ENCODE data around the gene NBAS. TPM values are rescaled to one million over a fixed set of nuclear protein-coding genes. Genes with fewer than 3 reads are reported as not detected.

The NBAS gene
- total and polyA plus RNA-seq, 2 donors (not counting 1 experiment from before 2014, with no cell fraction given): 27.0 to 124 TPM

DNA sequence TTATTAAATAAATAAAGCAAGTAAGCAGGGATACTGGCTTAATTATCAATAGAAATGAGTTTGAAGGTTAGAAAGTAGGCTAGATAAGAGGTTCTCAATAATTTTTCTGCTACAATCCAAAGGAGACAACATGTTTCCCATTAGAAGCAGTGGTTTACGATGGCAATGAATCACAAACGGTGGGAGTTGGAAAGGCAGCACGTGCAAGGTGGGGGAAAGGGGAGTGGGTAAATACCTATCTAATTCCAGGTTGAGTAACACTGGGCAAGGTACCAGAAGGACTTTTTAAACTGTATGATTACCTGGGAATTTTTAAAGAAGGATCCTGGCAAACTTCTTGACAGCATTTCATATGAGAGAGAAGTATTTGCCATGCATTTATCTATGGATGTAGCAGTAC is 289.9 kb downstream of the NBAS start:
- Histone ChIP-seq H3K27me3 (ENCODE audit: control insufficient read depth, insufficient read depth, low read length) (no peaks in the 10 kb centered on the region), H3K9me3 (ENCODE audit: control insufficient read depth, insufficient read depth, low read depth, low read length) (no peaks in the 10 kb centered on the region), H3K36me3 (ENCODE audit: control insufficient read depth, insufficient read depth, low read length) (no peaks in the 10 kb centered on the region), H4K20me1 (ENCODE audit: control insufficient read depth, extremely low read depth, insufficient read depth, low read length) (no peaks in the 10 kb centered on the region), H2AFZ (ENCODE audit: low read length) (no peak overlapping the region), H3K9ac (ENCODE audit: insufficient read depth, low read length) (no peak overlapping the region), H3K4me2 (ENCODE audit: extremely low read depth, insufficient read depth, low read length) (no peak overlapping the region), H3K27ac (ENCODE audit: insufficient read depth, low read length) (no peak overlapping the region), H3K79me2 (ENCODE audit: control insufficient read depth, insufficient read depth, low read length) (no peaks in the 10 kb centered on the region), H3K4me3 (replicated peaks in 1 of 4; ENCODE audit: control extremely low read depth in 1 of 4, insufficient read depth in 1 of 4, low read depth in 3 of 4, low read length in 4 of 4) (no peak overlapping the region), H3K4me1 (ENCODE audit: control insufficient read depth, extremely low read depth, insufficient read depth, low read length) (no peaks in the 10 kb centered on the region)
- DNase-seq (ENCODE audit: low read depth in 2 of 2): no peak
- TF ChIP-seq EZH2 (IDR thresholded peaks at IDR 0.05; ENCODE audit: low read length, missing control alignments): no peak
- TF ChIP-seq, protein P1, sequence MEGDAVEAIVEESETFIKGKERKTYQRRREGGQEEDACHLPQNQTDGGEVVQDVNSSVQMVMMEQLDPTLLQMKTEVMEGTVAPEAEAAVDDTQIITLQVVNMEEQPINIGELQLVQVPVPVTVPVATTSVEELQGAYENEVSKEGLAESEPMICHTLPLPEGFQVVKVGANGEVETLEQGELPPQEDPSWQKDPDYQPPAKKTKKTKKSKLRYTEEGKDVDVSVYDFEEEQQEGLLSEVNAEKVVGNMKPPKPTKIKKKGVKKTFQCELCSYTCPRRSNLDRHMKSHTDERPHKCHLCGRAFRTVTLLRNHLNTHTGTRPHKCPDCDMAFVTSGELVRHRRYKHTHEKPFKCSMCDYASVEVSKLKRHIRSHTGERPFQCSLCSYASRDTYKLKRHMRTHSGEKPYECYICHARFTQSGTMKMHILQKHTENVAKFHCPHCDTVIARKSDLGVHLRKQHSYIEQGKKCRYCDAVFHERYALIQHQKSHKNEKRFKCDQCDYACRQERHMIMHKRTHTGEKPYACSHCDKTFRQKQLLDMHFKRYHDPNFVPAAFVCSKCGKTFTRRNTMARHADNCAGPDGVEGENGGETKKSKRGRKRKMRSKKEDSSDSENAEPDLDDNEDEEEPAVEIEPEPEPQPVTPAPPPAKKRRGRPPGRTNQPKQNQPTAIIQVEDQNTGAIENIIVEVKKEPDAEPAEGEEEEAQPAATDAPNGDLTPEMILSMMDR (conservative IDR thresholded peaks at IDR 0.05 in 1 of 2, IDR thresholded peaks at IDR 0.05 in 1 of 2; ENCODE audit: low read depth in 1 of 2, low read length in 2 of 2): no peak

DNA sequence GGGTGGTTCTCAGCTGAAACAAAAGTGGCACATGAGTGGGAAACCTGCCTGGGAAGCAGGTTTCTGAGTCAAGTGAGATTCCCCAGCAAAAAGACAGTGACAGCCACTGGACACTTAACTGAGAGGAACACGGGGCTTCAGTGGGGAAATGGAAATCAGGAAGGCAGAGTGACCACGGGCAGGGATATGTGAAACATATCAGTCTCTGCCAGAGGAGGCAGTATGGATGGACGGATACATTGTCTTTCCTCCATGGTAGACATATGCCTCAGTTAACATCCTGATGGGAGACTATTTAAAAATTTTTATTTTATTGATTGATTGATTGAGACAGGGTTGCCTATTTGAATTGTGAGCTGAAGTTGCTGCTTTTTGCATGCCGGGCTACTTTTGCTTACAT is 292.1 kb downstream of the NBAS start:
- Histone ChIP-seq H3K9ac (ENCODE audit: insufficient read depth, low read length) (no peak overlapping the region), H3K36me3 (ENCODE audit: control insufficient read depth, insufficient read depth, low read length) (no peaks in the 10 kb centered on the region), H3K27me3 (ENCODE audit: control insufficient read depth, insufficient read depth, low read length) (no peaks in the 10 kb centered on the region), H3K4me1 (ENCODE audit: control insufficient read depth, extremely low read depth, insufficient read depth, low read length) (no peaks in the 10 kb centered on the region), H3K79me2 (ENCODE audit: control insufficient read depth, insufficient read depth, low read length) (no peaks in the 10 kb centered on the region), H3K9me3 (ENCODE audit: control insufficient read depth, insufficient read depth, low read depth, low read length) (no peaks in the 10 kb centered on the region), H3K4me3 (replicated peaks in 1 of 4; ENCODE audit: control extremely low read depth in 1 of 4, insufficient read depth in 1 of 4, low read depth in 3 of 4, low read length in 4 of 4) (no peak overlapping the region), H4K20me1 (ENCODE audit: control insufficient read depth, extremely low read depth, insufficient read depth, low read length) (no peaks in the 10 kb centered on the region), H2AFZ (ENCODE audit: low read length) (no peak overlapping the region), H3K27ac (ENCODE audit: insufficient read depth, low read length) (no peak overlapping the region), H3K4me2 (ENCODE audit: extremely low read depth, insufficient read depth, low read length) (no peak overlapping the region)
- TF ChIP-seq, protein P1 (conservative IDR thresholded peaks at IDR 0.05 in 1 of 2, IDR thresholded peaks at IDR 0.05 in 1 of 2; ENCODE audit: low read depth in 1 of 2, low read length in 2 of 2): no peak
- TF ChIP-seq EZH2 (IDR thresholded peaks at IDR 0.05; ENCODE audit: low read length, missing control alignments): no peak
- no peak for DNase-seq (ENCODE audit: low read depth in 2 of 2)

DNA sequence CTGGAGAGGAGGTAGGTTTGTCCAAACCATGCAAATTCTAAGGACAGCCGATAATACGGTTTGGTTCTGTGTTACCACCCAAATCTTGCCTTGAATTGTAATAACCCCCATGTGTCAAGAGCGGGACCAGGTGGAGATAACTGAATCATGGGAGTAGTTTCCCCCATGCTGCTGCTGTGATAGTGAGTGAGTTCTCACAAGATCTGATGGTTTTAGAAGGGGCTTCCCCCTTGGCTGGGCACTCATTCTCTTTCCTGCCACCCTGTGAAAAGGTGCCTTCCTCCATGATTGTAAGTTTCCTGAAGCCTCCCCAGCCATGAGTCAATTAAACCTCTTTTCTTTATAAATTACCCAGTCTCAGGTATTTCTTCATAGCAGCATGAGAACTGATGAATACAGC is 295.2 kb downstream of the NBAS start:
- H3K27ac ChIP-seq (ENCODE audit: insufficient read depth, low read length): no peak overlapping the region
- H3K9me3 ChIP-seq (ENCODE audit: control insufficient read depth, insufficient read depth, low read depth, low read length): no peaks in the 10 kb centered on the region
- no peaks in the 10 kb centered on the region for H3K4me1 ChIP-seq (ENCODE audit: control insufficient read depth, extremely low read depth, insufficient read depth, low read length)
- H2AFZ ChIP-seq (ENCODE audit: low read length): no peak overlapping the region
- H3K9ac ChIP-seq (ENCODE audit: insufficient read depth, low read length): no peak overlapping the region
- H3K27me3 ChIP-seq (ENCODE audit: control insufficient read depth, insufficient read depth, low read length): no peaks in the 10 kb centered on the region
- H3K4me2 ChIP-seq (ENCODE audit: extremely low read depth, insufficient read depth, low read length): no peak overlapping the region
- no peaks in the 10 kb centered on the region for H3K36me3 ChIP-seq (ENCODE audit: control insufficient read depth, insufficient read depth, low read length)
- TF ChIP-seq, protein P1 (conservative IDR thresholded peaks at IDR 0.05 in 1 of 2, IDR thresholded peaks at IDR 0.05 in 1 of 2; ENCODE audit: low read depth in 1 of 2, low read length in 2 of 2): no peak
- H4K20me1 ChIP-seq (ENCODE audit: control insufficient read depth, extremely low read depth, insufficient read depth, low read length): no peaks in the 10 kb centered on the region
- H3K4me3 ChIP-seq (replicated peaks in 1 of 4; ENCODE audit: control extremely low read depth in 1 of 4, insufficient read depth in 1 of 4, low read depth in 3 of 4, low read length in 4 of 4): no peak overlapping the region
- no peak for DNase-seq (ENCODE audit: low read depth in 2 of 2)
- H3K79me2 ChIP-seq (ENCODE audit: control insufficient read depth, insufficient read depth, low read length): no peaks in the 10 kb centered on the region
